Measurements from ENCODE around the gene ATG14. TPM values are rescaled to one million over a fixed set of nuclear protein-coding genes. Genes with fewer than 3 reads are reported as not detected.

ATG14 gene
- total and polyA plus RNA-seq, 7 donors = 4.3 to 15.1 (median 7.9) TPM

- intact Hi-C loops (cut with DNase I) = no loop called here
- DNase-seq = no peak
- H3K4me1 ChIP-seq = peaks cover 30% of the 10 kb centered on the region
- H3K27me3 ChIP-seq (ENCODE audit: insufficient read depth in 3 of 3, low read length in 2 of 3) = no peaks in the 10 kb centered on the region
- H3K36me3 ChIP-seq (ENCODE audit: insufficient read depth in 1 of 2, low read depth in 1 of 2) = peaks cover 0 to 29% of the 10 kb centered on the region in 2 donors
- no peaks in the 10 kb centered on the region for H3K9me3 ChIP-seq
- no peak overlapping the region for H3K4me3 ChIP-seq
- WGBS, 3 donors = 33 to 47% (median 33%) methylated on average over 1 of the region's 1 CpG
- H3K27ac ChIP-seq = peak overlapping the region; percentile 85
- TF ChIP-seq CTCF (IDR thresholded peaks at IDR 0.05) = no peak
- peak in 2 of 4 donors; percentile 35 to 40 for ATAC-seq
Observed at GRCh38 chr14:55399183-55399582, 12.4 kb downstream of the ATG14 start.

- peak; percentile 98 to 100 (median 99) for ATAC-seq
- no peak for DNase-seq
Observed at GRCh38 chr14:55398679-55399078, 13.0 kb downstream of the ATG14 start.

GRCh38 chr14:55389330-55389729 lies 22.3 kb downstream of the ATG14 start:
- TF ChIP-seq CTCF (IDR thresholded peaks at IDR 0.05) = no peak
- peaks cover 0 to 58% of the 10 kb centered on the region in 2 donors for H3K36me3 ChIP-seq (ENCODE audit: insufficient read depth in 1 of 2, low read depth in 1 of 2)
- no peak overlapping the region for H3K4me3 ChIP-seq
- intact Hi-C loops (cut with DNase I) = no loop called here
- H3K27me3 ChIP-seq (ENCODE audit: insufficient read depth in 3 of 3, low read length in 2 of 3) = no peaks in the 10 kb centered on the region
- ATAC-seq = no peak
- H3K4me1 ChIP-seq = peaks cover 37% of the 10 kb centered on the region
- H3K9me3 ChIP-seq = no peaks in the 10 kb centered on the region
- no peak for DNase-seq
- H3K27ac ChIP-seq = peak overlapping the region; percentile 84
- 78 to 89% (median 80%) methylated on average over 4 of the region's 4 CpGs for WGBS, 3 donors

More at GRCh38 chr14:55398679-55399078, 13.0 kb downstream of the ATG14 start:
- Histone ChIP-seq H3K4me3 (no peak overlapping the region), H3K4me1 (peaks cover 25% of the 10 kb centered on the region), H3K36me3 (ENCODE audit: insufficient read depth in 1 of 2, low read depth in 1 of 2) (peaks cover 0 to 34% of the 10 kb centered on the region in 2 donors), H3K27me3 (ENCODE audit: insufficient read depth in 3 of 3, low read length in 2 of 3) (no peaks in the 10 kb centered on the region), H3K9me3 (no peaks in the 10 kb centered on the region), H3K27ac (peak overlapping the region; percentile 85)
- TF ChIP-seq CTCF (IDR thresholded peaks at IDR 0.05) = no peak
- WGBS, 3 donors = 22 to 29% (median 25%) methylated on average over 5 of the region's 5 CpGs
- intact Hi-C loops (cut with DNase I) = no loop called here

- Histone ChIP-seq H3K36me3 (ENCODE audit: insufficient read depth in 1 of 2, low read depth in 1 of 2) (peaks cover 0 to 52% of the 10 kb centered on the region in 2 donors), H3K9me3 (no peaks in the 10 kb centered on the region), H3K27ac (peak overlapping the region; percentile 84), H3K4me3 (no peak overlapping the region), H3K4me1 (peaks cover 48% of the 10 kb centered on the region), H3K27me3 (ENCODE audit: insufficient read depth in 3 of 3, low read length in 2 of 3) (no peaks in the 10 kb centered on the region)
- TF ChIP-seq CTCF (IDR thresholded peaks at IDR 0.05) = no peak
- DNase-seq (no peak), ATAC-seq (peak in 3 of 4 donors; percentile 41 to 66 (median 63))
- intact Hi-C loops (cut with DNase I) = no loop called here
Observed at GRCh38 chr14:55388160-55388559, 23.5 kb downstream of the ATG14 start.

- Histone ChIP-seq H3K27me3 (ENCODE audit: insufficient read depth in 3 of 3, low read length in 2 of 3) (no peaks in the 10 kb centered on the region), H3K36me3 (ENCODE audit: insufficient read depth in 1 of 2, low read depth in 1 of 2) (peaks cover 0 to 49% of the 10 kb centered on the region in 2 donors), H3K4me1 (peaks cover 57% of the 10 kb centered on the region), H3K4me3 (no peak overlapping the region), H3K27ac (peak overlapping the region; percentile 84), H3K9me3 (no peaks in the 10 kb centered on the region)
- ATAC-seq (no peak), DNase-seq (no peak)
- no peak for TF ChIP-seq CTCF (IDR thresholded peaks at IDR 0.05)
- intact Hi-C loops (cut with DNase I) = no loop called here
- 93 to 99% (median 96%) methylated on average over 4 of the region's 4 CpGs for WGBS, 3 donors
Observed at GRCh38 chr14:55387121-55387520, 24.5 kb downstream of the ATG14 start.

Measured in psoas muscle (tissue), 8 donors.